A549 treated with GW870086 at 1 μM for 4 hours (cell line): ENCODE measurements around the gene GABRB2. TPM values are rescaled to one million over a fixed set of nuclear protein-coding genes. Genes with fewer than 3 reads are reported as not detected.

Experiments
- total RNA-seq: library from RNA; stranded (reverse); fragments of 200-300 nt; extraction: Qiagen RNA extraction; gene quantifications from 5 replicates; pipeline ENCODE4 v1.2.3, GENCODE V29; 2022; ENCODE audit warnings: low read depth

The GABRB2 gene
- total RNA-seq: not detected in 5 replicates

GRCh38 chr5:161546470-161547301 lies at the start of gene GABRB2:
TSS of gene GABRB2 (minus strand) at chr5:161546725. CDS start at chr5:161546643, 82 bp downstream.

Other genes with a start within 250 kb of the GABRB2 start
- gene GABRA6, start 139.0 kb upstream of the GABRB2 start, total RNA-seq: not detected in 5 replicates